Measurements from ENCODE around the gene PITPNB.

PITPNB gene

GRCh38 chr22:27918341-27919221, 475 bp downstream of the PITPNB start:
- peak; percentile 83 for DNase-seq

- no peak for DNase-seq
Observed at GRCh38 chr22:27915986-27916385, 3.1 kb downstream of the PITPNB start.

GRCh38 chr22:27913162-27913741, 5.8 kb downstream of the PITPNB start:
- no peak for DNase-seq

GRCh38 chr22:27912101-27912500, 7.0 kb downstream of the PITPNB start:
- no peak for DNase-seq

GRCh38 chr22:27911330-27911729, 7.7 kb downstream of the PITPNB start:
- no peak for DNase-seq

GRCh38 chr22:27906241-27906640, 12.8 kb downstream of the PITPNB start:
- no peak for DNase-seq

- no peak for DNase-seq
Observed at GRCh38 chr22:27905653-27906052, 13.4 kb downstream of the PITPNB start.

GRCh38 chr22:27903805-27904473, 15.1 kb downstream of the PITPNB start:
- DNase-seq = no peak

- DNase-seq = no peak
Observed at GRCh38 chr22:27900153-27900552, 18.9 kb downstream of the PITPNB start.

GRCh38 chr22:27896245-27896644, 22.8 kb downstream of the PITPNB start:
- no peak for DNase-seq

GRCh38 chr22:27895600-27895999, 23.5 kb downstream of the PITPNB start:
- DNase-seq = no peak

- no peak for DNase-seq
Observed at GRCh38 chr22:27892811-27893210, 26.2 kb downstream of the PITPNB start.

GRCh38 chr22:27892064-27892463, 27.0 kb downstream of the PITPNB start:
- DNase-seq = no peak

- DNase-seq = no peak
Observed at GRCh38 chr22:27888310-27888709, 30.7 kb downstream of the PITPNB start.

GRCh38 chr22:27886843-27887151, 32.3 kb downstream of the PITPNB start:
- no peak for DNase-seq

GRCh38 chr22:27885977-27886842, 32.8 kb downstream of the PITPNB start:
- no peak for DNase-seq

- DNase-seq = no peak
Observed at GRCh38 chr22:27883656-27884350, 35.3 kb downstream of the PITPNB start.

GRCh38 chr22:27882507-27883290, 36.4 kb downstream of the PITPNB start:
- DNase-seq = no peak

GRCh38 chr22:27881421-27881820, 37.6 kb downstream of the PITPNB start:
- DNase-seq = no peak

- DNase-seq = no peak
Observed at GRCh38 chr22:27880778-27881394, 38.2 kb downstream of the PITPNB start.

GRCh38 chr22:27879923-27880322, 39.1 kb downstream of the PITPNB start:
- no peak for DNase-seq
